ENCODE results near the gene PABPN1L. TPM values are rescaled to one million over a fixed set of nuclear protein-coding genes. Genes with fewer than 3 reads are reported as not detected.
A peak's percentile ranks its signal among the peaks of the same experiment; 100 is the strongest.

Gene PABPN1L
- total and polyA plus RNA-seq, 2 of the 8 experiments (the other 6 are each of a cell fraction or from before 2014, with no cell fraction given), result not detected

DNA sequence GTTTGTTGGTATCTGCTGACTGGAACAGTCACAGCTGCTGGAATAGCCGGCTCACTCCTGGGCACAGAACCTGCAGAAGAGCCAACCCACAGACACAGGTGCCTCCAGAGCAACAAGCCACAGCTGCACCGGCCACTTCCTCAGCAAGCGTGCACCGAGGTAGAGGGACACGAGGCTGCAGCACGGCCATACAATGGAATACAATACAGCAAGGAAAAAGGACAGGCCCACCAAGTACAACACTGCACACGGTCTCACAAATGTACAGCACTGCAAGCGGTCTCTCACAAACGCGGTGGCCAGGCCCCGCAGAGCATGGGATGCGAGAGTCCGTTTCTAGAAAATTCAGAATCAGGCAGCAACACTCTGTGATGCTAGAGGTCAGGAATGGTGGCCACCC lies 47.4 kb upstream of the PABPN1L start:
- Histone ChIP-seq H3K79me1 (ENCODE audit: low read depth, low read length) (no peaks in the 10 kb centered on the region; the same call in none of the 2 replicates), H4K8ac (ENCODE audit: extremely low read depth, insufficient read depth, low read length) (no peak overlapping the region), H2AFZ (ENCODE audit: low read length) (no peak overlapping the region), H3K4ac (replicated peaks; ENCODE audit: insufficient read length, low read depth, low read length) (no peak overlapping the region), H4K20me1 (replicated peaks in 1 of 2; ENCODE audit: control insufficient read depth in 1 of 2, insufficient read depth in 2 of 2, low read length in 2 of 2) (peaks cover 0 to 9% of the 10 kb centered on the region in 2 experiments), H2BK12ac (ENCODE audit: low read depth, low read length) (0 out of 2 replicates have a peak overlapping the region, but pooled peaks have one; percentile 50), H3K56ac (replicated peaks; ENCODE audit: insufficient read length, low read depth, low read length) (no peak overlapping the region), H3K23me2 (ENCODE audit: low read depth, low read length) (no peaks in the 10 kb centered on the region; the same call in 1 of the 2 replicates), H3K4me3 (ENCODE audit: extremely low read depth in 1 of 4, insufficient read depth in 2 of 4, low read depth in 3 of 4, low read length in 4 of 4) (no peak overlapping the region), H3K79me2 (ENCODE audit: control insufficient read depth in 1 of 2, insufficient read depth in 2 of 2, low read length in 2 of 2) (no peaks in the 10 kb centered on the region), H2BK5ac (ENCODE audit: low read depth, low read length) (no peak overlapping the region), H3K23ac (ENCODE audit: insufficient read length) (no peak overlapping the region), H3K18ac (ENCODE audit: extremely low read depth, low read length) (no peak overlapping the region), H4K5ac (ENCODE audit: insufficient read length, low read depth, low read length) (no peak overlapping the region), H4K91ac (replicated peaks; ENCODE audit: insufficient read length, low read length) (no peak overlapping the region), H2BK120ac (replicated peaks; ENCODE audit: low read depth, low read length) (no peak overlapping the region), H3K9me3 (ENCODE audit: insufficient read depth in 2 of 2, low read depth in 1 of 2, low read length in 1 of 2) (no peaks in the 10 kb centered on the region; a peak in 1 of 4 replicates), H3K4me2 (ENCODE audit: insufficient read depth in 1 of 2, low read depth in 2 of 2, low read length in 2 of 2) (no peak overlapping the region), H3K4me1 (replicated peaks in 1 of 4; ENCODE audit: control insufficient read depth in 3 of 4, insufficient read depth in 4 of 4, low read length in 3 of 4) (peaks cover 0 to 6% (median 3%) of the 10 kb centered on the region in 4 experiments; a peak in 4 of 7 replicates), H2AK5ac (ENCODE audit: low read depth, low read length) (no peak overlapping the region), H3K36me3 (ENCODE audit: control insufficient read depth in 2 of 4, insufficient read depth in 4 of 4, low read length in 3 of 4) (no peaks in the 10 kb centered on the region), H2BK15ac (ENCODE audit: low read length) (peak overlapping the region; percentile 8; the same call in 1 of the 2 replicates), H3K27me3 (replicated peaks in 1 of 4; ENCODE audit: control insufficient read depth in 3 of 4, extremely low read depth in 1 of 4, insufficient read depth in 3 of 4, low read length in 3 of 4) (no peaks in the 10 kb centered on the region), H3K27ac (ENCODE audit: low read depth, low read length) (no peak overlapping the region), H3K14ac (ENCODE audit: insufficient read length) (no peak overlapping the region), H2BK20ac (ENCODE audit: low read length) (no peak overlapping the region), H3K9ac (replicated peaks in 1 of 4; ENCODE audit: extremely low read depth in 1 of 4, low read depth in 3 of 4, low read length in 3 of 4) (no peak overlapping the region)
- DNase-seq (ENCODE audit: low read depth in 1 of 2, low spot score in 2 of 2), result no peak
- no peak for FAIRE-seq
- no peak for TF ChIP-seq TCF12 (IDR thresholded peaks at IDR 0.05; ENCODE audit: low read depth, low read length)
- TF ChIP-seq RAD21 (IDR thresholded peaks at IDR 0.05 in 1 of 2, conservative IDR thresholded peaks at IDR 0.05 in 1 of 2; ENCODE audit: low read depth in 2 of 2, low read length in 2 of 2), result no peak
- no peak for TF ChIP-seq RBBP5 (IDR thresholded peaks at IDR 0.05; ENCODE audit: borderline replicate concordance, low read depth, low read length)
- WGBS, 2 experiments (ENCODE audit: extremely low coverage in 1 of 2, insufficient coverage in 1 of 2, insufficient read length in 1 of 2, insufficient replicate concordance in 2 of 2, low coverage in 1 of 2, low lambda C conversion rate in 2 of 2, missing lambda C conversion rate in 1 of 2), result 95% methylated on average over 13 of the region's 13 CpGs; no CpG with 5 or more reads in 1 of the 2 experiments
- ChIA-PET CTCF (ENCODE audit: partially characterized antibody) (interaction anchor here (0.7 to 1.3 kb wide), 3 partner anchors 11 to 302 kb away, joined by 3 to 4 read pairs (median 3); no protein-coding TSS in a partner anchor), POLR2A (ENCODE audit: partially characterized antibody) (interaction anchor here (0.9 kb wide), 1 partner anchor 50 kb away, joined by 3 read pairs; no protein-coding TSS in a partner anchor)

Data from H1 (cell line).